Measurements from ENCODE around the gene DLX4. TPM values are rescaled to one million over a fixed set of nuclear protein-coding genes. Genes with fewer than 3 reads are reported as not detected.

DLX4 gene
- total and polyA plus RNA-seq, 2 experiments from 2014 or later, result 0.40 TPM; not detected in 1

DNA sequence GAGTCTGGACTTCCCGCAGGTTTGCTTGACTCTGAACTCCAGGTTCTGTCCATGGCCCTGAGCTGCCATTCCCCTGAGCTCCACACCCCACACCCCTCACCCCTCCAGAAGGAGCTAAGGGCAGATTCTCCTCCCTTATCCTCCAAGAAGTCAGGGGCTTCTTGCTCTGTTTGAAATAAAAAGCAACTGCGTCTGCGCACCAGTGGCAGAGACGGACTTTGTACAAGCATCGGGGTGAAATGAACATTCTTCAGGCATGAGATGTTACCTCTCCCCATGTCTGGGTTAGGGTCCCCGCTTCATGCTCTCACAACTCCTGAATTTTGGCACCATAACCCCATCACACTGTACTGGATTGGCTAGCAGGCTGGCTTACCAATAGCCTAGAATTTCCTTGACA, 36.1 kb upstream of the DLX4 start:
- no peak for DNase-seq
- Histone ChIP-seq H3K79me2 (ENCODE audit: insufficient read depth) (no peaks in the 10 kb centered on the region), H4K20me1 (ENCODE audit: insufficient read depth) (no peaks in the 10 kb centered on the region), H3K4me2 (ENCODE audit: unreplicated experiment) (no peak overlapping the region), H3F3A (ENCODE audit: insufficient read depth) (no peaks in the 10 kb centered on the region; the same call in 1 of the 2 replicates), H3K27ac (no peak overlapping the region), H3K4me3 (no peak overlapping the region), H3K9me2 (ENCODE audit: insufficient read depth) (no peaks in the 10 kb centered on the region), H3K4me1 (ENCODE audit: insufficient read depth) (peaks cover 11% of the 10 kb centered on the region), H3K9me3 (ENCODE audit: low read depth) (no peaks in the 10 kb centered on the region), H3K27me3 (replicated peaks; ENCODE audit: insufficient read depth) (no peaks in the 10 kb centered on the region; the same call in 1 of the 2 replicates), H3K36me3 (ENCODE audit: low read depth) (no peaks in the 10 kb centered on the region), H2AFZ (no peak overlapping the region), H3K9ac (no peak overlapping the region)
- in situ Hi-C loops (cut with MboI), result no loop called here
- no peak for TF ChIP-seq EZH2phosphoT487 (IDR thresholded peaks at IDR 0.05; ENCODE audit: insufficient read depth, low read depth)
- no peak for TF ChIP-seq EZH2 (IDR thresholded peaks at IDR 0.05; ENCODE audit: insufficient read depth, poor library complexity, severe bottlenecking)
- WGBS, 2 experiments (ENCODE audit: low coverage in 1 of 2, low lambda C conversion rate in 2 of 2, missing lambda C conversion rate in 2 of 2), result 85 to 89% methylated on average over 6 of the region's 6 CpGs

DNA sequence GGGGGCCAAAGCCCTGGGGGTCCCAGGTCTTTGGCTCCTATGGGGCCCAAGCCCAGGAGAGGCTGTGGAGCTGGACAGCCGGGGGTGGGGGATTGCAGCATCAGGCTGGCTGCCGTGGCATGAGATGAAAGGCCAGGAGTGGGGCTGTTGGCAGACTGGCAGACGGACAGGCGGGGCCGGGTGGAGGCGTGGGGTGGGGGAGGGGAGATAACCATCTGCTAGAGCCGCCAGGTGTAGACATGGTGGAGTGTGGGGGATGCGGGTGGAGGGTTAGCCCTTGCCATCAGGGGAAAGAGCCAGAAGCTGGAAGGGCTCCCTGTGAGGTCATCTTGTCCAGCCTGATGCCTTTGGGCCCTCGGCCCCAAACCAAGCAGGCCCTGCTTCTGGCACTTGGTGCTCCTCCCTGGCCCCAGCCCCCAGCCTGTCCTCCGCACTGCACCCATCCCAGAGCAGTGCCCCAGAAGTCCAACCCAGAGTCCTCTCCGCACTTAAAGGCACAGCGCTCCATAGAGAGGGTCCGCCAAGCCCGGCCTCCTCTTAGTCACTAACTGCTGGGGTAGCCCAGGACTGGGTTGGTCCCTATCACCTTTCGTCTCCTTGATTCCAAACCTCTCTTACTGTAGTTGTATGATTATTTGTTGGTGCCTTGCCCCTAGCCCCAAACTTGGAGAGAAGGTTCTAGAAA, 33.3 kb upstream of the DLX4 start:
- no peak overlapping the region for H3K4me3 ChIP-seq
- H3K4me1 ChIP-seq (ENCODE audit: insufficient read depth), result no peaks in the 10 kb centered on the region
- no peak overlapping the region for H3K4me2 ChIP-seq (ENCODE audit: unreplicated experiment)
- 78 to 81% methylated on average over 11 to 15 of the region's 15 CpGs for WGBS, 2 experiments (ENCODE audit: low coverage in 1 of 2, low lambda C conversion rate in 2 of 2, missing lambda C conversion rate in 2 of 2)
- no peak overlapping the region for H2AFZ ChIP-seq
- H3K9ac ChIP-seq, result no peak overlapping the region
- no peaks in the 10 kb centered on the region for H3K9me2 ChIP-seq (ENCODE audit: insufficient read depth)
- in situ Hi-C loops (cut with MboI), result no loop called here
- H3K9me3 ChIP-seq (ENCODE audit: low read depth), result no peaks in the 10 kb centered on the region
- no peak overlapping the region for H3K27ac ChIP-seq
- H3K36me3 ChIP-seq (ENCODE audit: low read depth), result no peaks in the 10 kb centered on the region
- no peaks in the 10 kb centered on the region for H3F3A ChIP-seq (ENCODE audit: insufficient read depth)
- H3K27me3 ChIP-seq (replicated peaks; ENCODE audit: insufficient read depth), result no peaks in the 10 kb centered on the region; the same call in 1 of the 2 replicates
- TF ChIP-seq EZH2 (IDR thresholded peaks at IDR 0.05; ENCODE audit: insufficient read depth, poor library complexity, severe bottlenecking), result no peak
- no peak for TF ChIP-seq EZH2phosphoT487 (IDR thresholded peaks at IDR 0.05; ENCODE audit: insufficient read depth, low read depth)
- no peaks in the 10 kb centered on the region for H4K20me1 ChIP-seq (ENCODE audit: insufficient read depth)
- no peak for DNase-seq
- H3K79me2 ChIP-seq (ENCODE audit: insufficient read depth), result no peaks in the 10 kb centered on the region

DNA sequence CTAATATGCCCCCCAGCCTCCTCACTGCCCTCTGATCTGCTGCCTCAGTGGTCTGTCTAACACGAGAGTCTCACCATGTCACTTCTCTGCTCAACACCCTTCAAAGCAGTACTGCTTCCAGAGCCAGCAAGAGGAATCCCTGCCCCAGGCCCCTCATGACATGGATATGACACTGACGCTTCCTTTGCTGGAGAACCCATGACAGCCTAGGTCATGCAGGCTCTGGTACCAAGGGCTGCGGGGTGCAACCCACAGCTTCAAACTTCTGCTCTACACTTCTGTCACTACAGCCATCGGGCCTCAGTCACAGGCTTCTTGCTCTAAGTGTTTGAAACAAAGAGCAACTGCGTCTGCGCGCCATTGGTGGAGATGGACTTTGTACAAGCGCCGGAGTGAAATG, 32.6 kb upstream of the DLX4 start:
- Histone ChIP-seq H3K9me2 (ENCODE audit: insufficient read depth) (no peaks in the 10 kb centered on the region), H3K9ac (no peak overlapping the region), H4K20me1 (ENCODE audit: insufficient read depth) (no peaks in the 10 kb centered on the region), H3K27me3 (replicated peaks; ENCODE audit: insufficient read depth) (no peaks in the 10 kb centered on the region; the same call in 1 of the 2 replicates), H3K4me1 (ENCODE audit: insufficient read depth) (no peaks in the 10 kb centered on the region), H2AFZ (no peak overlapping the region), H3F3A (ENCODE audit: insufficient read depth) (no peaks in the 10 kb centered on the region), H3K4me3 (no peak overlapping the region), H3K36me3 (ENCODE audit: low read depth) (no peaks in the 10 kb centered on the region), H3K4me2 (ENCODE audit: unreplicated experiment) (no peak overlapping the region), H3K79me2 (ENCODE audit: insufficient read depth) (no peaks in the 10 kb centered on the region), H3K9me3 (ENCODE audit: low read depth) (no peaks in the 10 kb centered on the region), H3K27ac (no peak overlapping the region)
- DNase-seq, result no peak
- in situ Hi-C loops (cut with MboI), result no loop called here
- 87 to 89% methylated on average over 9 of the region's 9 CpGs for WGBS, 2 experiments (ENCODE audit: low coverage in 1 of 2, low lambda C conversion rate in 2 of 2, missing lambda C conversion rate in 2 of 2)
- no peak for TF ChIP-seq EZH2 (IDR thresholded peaks at IDR 0.05; ENCODE audit: insufficient read depth, poor library complexity, severe bottlenecking)
- TF ChIP-seq EZH2phosphoT487 (IDR thresholded peaks at IDR 0.05; ENCODE audit: insufficient read depth, low read depth), result no peak

DNA sequence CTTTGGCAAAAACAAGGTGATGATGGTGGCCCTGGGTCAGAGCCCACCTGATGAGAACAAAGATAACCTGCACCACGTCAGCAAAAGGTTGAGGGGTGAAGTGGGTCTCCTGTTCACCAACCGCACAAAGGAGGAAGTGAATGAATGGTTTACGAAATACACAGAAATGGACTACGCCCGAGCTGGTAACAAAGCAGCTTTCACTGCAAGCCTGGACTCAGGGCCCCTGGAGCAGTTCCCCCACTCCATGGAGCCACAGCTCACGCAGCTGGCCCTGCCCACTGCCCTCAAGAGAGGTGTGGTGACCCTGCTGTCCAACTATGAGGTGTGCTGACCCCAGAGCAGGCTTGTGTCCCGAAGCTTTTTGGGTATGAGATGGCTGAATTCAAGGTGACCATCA, 29.7 kb upstream of the DLX4 start:
- no peak for TF ChIP-seq EZH2phosphoT487 (IDR thresholded peaks at IDR 0.05; ENCODE audit: insufficient read depth, low read depth)
- no peak for TF ChIP-seq EZH2 (IDR thresholded peaks at IDR 0.05; ENCODE audit: insufficient read depth, poor library complexity, severe bottlenecking)
- Histone ChIP-seq H3K9me3 (ENCODE audit: low read depth) (no peaks in the 10 kb centered on the region), H3K4me1 (ENCODE audit: insufficient read depth) (0 out of 2 replicates have a peak, but pooled peaks cover under 1% of the 10 kb centered on the region), H3K9me2 (ENCODE audit: insufficient read depth) (no peaks in the 10 kb centered on the region), H2AFZ (no peak overlapping the region), H3K27me3 (replicated peaks; ENCODE audit: insufficient read depth) (peaks cover 12% of the 10 kb centered on the region; the same call in 1 of the 2 replicates), H3K27ac (no peak overlapping the region), H3F3A (ENCODE audit: insufficient read depth) (no peaks in the 10 kb centered on the region), H4K20me1 (ENCODE audit: insufficient read depth) (no peaks in the 10 kb centered on the region), H3K4me3 (no peak overlapping the region), H3K79me2 (ENCODE audit: insufficient read depth) (no peaks in the 10 kb centered on the region), H3K9ac (no peak overlapping the region), H3K36me3 (ENCODE audit: low read depth) (no peaks in the 10 kb centered on the region), H3K4me2 (ENCODE audit: unreplicated experiment) (no peak overlapping the region)
- 64 to 73% methylated on average over 7 of the region's 7 CpGs for WGBS, 2 experiments (ENCODE audit: low coverage in 1 of 2, low lambda C conversion rate in 2 of 2, missing lambda C conversion rate in 2 of 2)
- DNase-seq, result no peak
- in situ Hi-C loops (cut with MboI), result no loop called here
